ENCODE measurements around the gene HOMER1.

HOMER1 gene

GRCh38 chr5:79464695-79465332, 49.1 kb downstream of the HOMER1 start:
- Mint-ChIP-seq H3K27ac (no peak overlapping the region), H3K27me3 (ENCODE audit: low read depth, poor library complexity) (no peaks in the 10 kb centered on the region), H3K36me3 (ENCODE audit: low read depth) (no peaks in the 10 kb centered on the region), H3K9me3 (no peaks in the 10 kb centered on the region), H3K4me1 (no peaks in the 10 kb centered on the region), H3K4me3 (no peak overlapping the region)
- DNase-seq = no peak
- TF ChIP-seq CTCF (IDR thresholded peaks at IDR 0.05) = peak; percentile 55

GRCh38 chr5:79464278-79464677, 49.7 kb downstream of the HOMER1 start:
- Mint-ChIP-seq H3K9me3 (no peaks in the 10 kb centered on the region), H3K4me1 (no peaks in the 10 kb centered on the region), H3K4me3 (no peak overlapping the region), H3K36me3 (ENCODE audit: low read depth) (no peaks in the 10 kb centered on the region), H3K27me3 (ENCODE audit: low read depth, poor library complexity) (no peaks in the 10 kb centered on the region), H3K27ac (no peak overlapping the region)
- DNase-seq = no peak
- TF ChIP-seq CTCF (IDR thresholded peaks at IDR 0.05) = no peak

GRCh38 chr5:79459626-79460025, 54.3 kb downstream of the HOMER1 start:
- H3K27ac Mint-ChIP-seq = no peak overlapping the region
- peaks cover 14% of the 10 kb centered on the region for H3K36me3 Mint-ChIP-seq (ENCODE audit: low read depth)
- DNase-seq = no peak
- no peak for TF ChIP-seq CTCF (IDR thresholded peaks at IDR 0.05)
- H3K4me3 Mint-ChIP-seq = no peak overlapping the region
- no peaks in the 10 kb centered on the region for H3K9me3 Mint-ChIP-seq
- H3K27me3 Mint-ChIP-seq (ENCODE audit: low read depth, poor library complexity) = no peaks in the 10 kb centered on the region
- H3K4me1 Mint-ChIP-seq = no peaks in the 10 kb centered on the region

GRCh38 chr5:79456890-79457583, 56.9 kb downstream of the HOMER1 start:
- no peak for TF ChIP-seq CTCF (IDR thresholded peaks at IDR 0.05)
- peaks cover 14% of the 10 kb centered on the region for H3K36me3 Mint-ChIP-seq (ENCODE audit: low read depth)
- H3K4me3 Mint-ChIP-seq = no peak overlapping the region
- peak overlapping the region; percentile 23 for H3K27ac Mint-ChIP-seq
- no peaks in the 10 kb centered on the region for H3K9me3 Mint-ChIP-seq
- no peaks in the 10 kb centered on the region for H3K27me3 Mint-ChIP-seq (ENCODE audit: low read depth, poor library complexity)
- peaks cover 5% of the 10 kb centered on the region for H3K4me1 Mint-ChIP-seq
- no peak for DNase-seq

- Mint-ChIP-seq H3K36me3 (ENCODE audit: low read depth) (peaks cover 14% of the 10 kb centered on the region), H3K27me3 (ENCODE audit: low read depth, poor library complexity) (no peaks in the 10 kb centered on the region), H3K4me3 (no peak overlapping the region), H3K9me3 (no peaks in the 10 kb centered on the region), H3K4me1 (peaks cover 5% of the 10 kb centered on the region), H3K27ac (no peak overlapping the region)
- DNase-seq = no peak
- no peak for TF ChIP-seq CTCF (IDR thresholded peaks at IDR 0.05)
Observed at GRCh38 chr5:79456400-79456799, 57.5 kb downstream of the HOMER1 start.

GRCh38 chr5:79454043-79454442, 59.9 kb downstream of the HOMER1 start:
- Mint-ChIP-seq H3K4me3 (no peak overlapping the region), H3K4me1 (peaks cover 5% of the 10 kb centered on the region), H3K9me3 (no peaks in the 10 kb centered on the region), H3K27ac (no peak overlapping the region), H3K27me3 (ENCODE audit: low read depth, poor library complexity) (no peaks in the 10 kb centered on the region), H3K36me3 (ENCODE audit: low read depth) (peaks cover 23% of the 10 kb centered on the region)
- no peak for TF ChIP-seq CTCF (IDR thresholded peaks at IDR 0.05)
- DNase-seq = no peak
